ENCODE results near the gene SLC36A3. TPM values are rescaled to one million over a fixed set of nuclear protein-coding genes. Genes with fewer than 3 reads are reported as not detected.
"Not testable (repeated sequence)": the region's sequence is repeated elsewhere in the genome, so short reads cannot be mapped to it uniquely, and the experiment has no call there.

Gene SLC36A3
- total and polyA plus RNA-seq, 9 donors = 0.04 TPM; not detected in 8

DNA sequence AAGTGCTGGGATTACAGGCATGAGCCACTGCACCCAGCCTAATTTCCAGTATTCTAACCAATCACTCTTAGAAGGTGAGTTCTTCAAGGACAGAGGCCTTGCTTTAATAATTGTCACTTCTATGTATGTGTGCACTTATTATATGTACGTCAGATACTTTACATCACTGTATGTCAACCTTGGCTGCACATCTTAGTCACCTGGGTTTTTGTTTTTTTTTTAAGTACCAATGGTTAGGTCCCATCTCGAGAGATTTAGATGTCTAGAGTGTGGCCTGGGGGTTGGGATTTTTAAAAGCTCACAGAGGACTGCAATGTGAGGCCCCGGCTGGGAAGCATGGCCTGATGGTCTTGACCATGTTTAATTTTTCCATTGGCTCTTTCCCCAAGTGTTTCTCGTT is 60.4 kb downstream of the SLC36A3 start:
- H3K27me3 ChIP-seq (ENCODE audit: control insufficient read depth, insufficient read depth, low read length) = peaks cover 3% of the 10 kb centered on the region
- no peaks in the 10 kb centered on the region for H3K9me3 ChIP-seq (replicated peaks; ENCODE audit: control insufficient read depth, low read depth, low read length)
- WGBS (ENCODE audit: insufficient coverage) = 79% methylated on average over 2 of the region's 4 CpGs
- H3K4me3 ChIP-seq (ENCODE audit: low read length) = no peak overlapping the region
- peaks cover 17% of the 10 kb centered on the region for H3K4me1 ChIP-seq (ENCODE audit: control insufficient read depth, insufficient read depth, low read length)
- H3K27ac ChIP-seq (ENCODE audit: low read length) = no peak overlapping the region
- DNase-seq = no peak
- H3K36me3 ChIP-seq (ENCODE audit: control insufficient read depth, insufficient read depth, low read length) = no peaks in the 10 kb centered on the region

DNA sequence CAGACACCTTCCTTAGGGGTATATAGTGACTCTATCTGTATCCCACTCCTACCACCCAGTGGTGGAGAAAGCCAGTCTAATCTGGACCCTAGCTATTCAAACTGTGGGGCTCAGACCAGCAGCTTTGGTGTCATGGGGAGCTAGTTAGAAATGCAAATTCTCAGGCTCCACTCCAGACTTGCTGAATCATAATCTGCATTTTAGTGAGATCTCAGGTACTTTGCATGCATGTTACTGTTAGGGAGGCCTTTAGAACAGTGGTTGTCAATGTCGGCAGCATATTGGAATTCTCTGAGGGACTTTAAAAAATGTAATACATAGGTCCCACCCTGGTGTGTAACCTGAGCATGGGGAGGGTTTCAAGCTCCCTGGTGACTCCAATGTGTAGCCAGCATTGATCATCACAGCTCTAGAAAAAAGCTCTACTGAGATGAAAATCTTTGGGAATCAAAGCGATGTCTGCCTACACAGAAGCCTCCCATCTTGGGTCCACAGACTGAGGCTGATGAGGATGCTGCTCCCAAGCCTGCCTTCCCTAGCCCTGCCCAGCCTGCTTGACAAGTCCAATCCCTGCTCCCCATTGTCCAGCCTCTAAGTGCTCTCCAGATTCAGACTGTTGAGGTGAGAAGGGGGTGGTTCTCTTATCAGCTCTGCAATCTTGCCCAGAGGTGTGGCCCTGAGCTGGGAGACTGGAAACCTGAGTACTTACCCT is 62.5 kb downstream of the SLC36A3 start:
- Histone ChIP-seq H3K27ac (ENCODE audit: low read length) (no peak overlapping the region), H3K4me1 (ENCODE audit: control insufficient read depth, insufficient read depth, low read length) (peaks cover 26% of the 10 kb centered on the region), H3K9me3 (replicated peaks; ENCODE audit: control insufficient read depth, low read depth, low read length) (no peaks in the 10 kb centered on the region), H3K4me3 (ENCODE audit: low read length) (no peak overlapping the region), H3K36me3 (ENCODE audit: control insufficient read depth, insufficient read depth, low read length) (no peaks in the 10 kb centered on the region), H3K27me3 (ENCODE audit: control insufficient read depth, insufficient read depth, low read length) (peaks cover 3% of the 10 kb centered on the region)
- no peak for DNase-seq
- no CpG with 5 or more reads among the region's 2 CpGs for WGBS (ENCODE audit: insufficient coverage)

DNA sequence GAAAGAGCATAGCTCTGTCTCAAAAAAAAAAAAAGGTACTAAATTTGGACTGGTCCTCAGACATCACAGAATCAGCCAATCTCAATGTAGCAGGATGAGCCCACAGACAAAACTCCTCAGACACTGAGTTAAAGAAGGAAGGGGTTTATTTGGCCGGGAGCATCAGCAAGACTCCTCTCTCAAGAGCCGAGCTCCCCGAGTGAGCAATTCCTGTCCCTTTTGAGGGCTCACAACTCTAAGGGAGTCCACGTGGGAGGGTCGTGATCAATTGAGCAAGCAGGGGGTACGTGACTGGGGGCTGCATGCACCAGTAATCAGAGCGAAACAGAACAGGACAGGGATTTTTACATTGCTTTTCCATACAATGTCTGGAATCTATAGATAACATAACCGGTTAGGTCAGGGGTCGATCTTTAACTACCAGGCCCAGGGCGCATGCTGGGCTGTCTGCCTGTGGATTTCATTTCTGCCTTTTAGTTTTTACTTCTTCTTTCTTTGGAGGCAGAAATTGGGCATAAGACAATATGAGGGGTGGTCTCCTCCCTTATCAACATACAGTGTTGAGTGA is 63.2 kb downstream of the SLC36A3 start:
- not testable (repeated sequence) for H3K27me3 ChIP-seq (ENCODE audit: control insufficient read depth, insufficient read depth, low read length); H3K27ac ChIP-seq (ENCODE audit: low read length); H3K4me3 ChIP-seq (ENCODE audit: low read length); H3K9me3 ChIP-seq (replicated peaks; ENCODE audit: control insufficient read depth, low read depth, low read length); H3K36me3 ChIP-seq (ENCODE audit: control insufficient read depth, insufficient read depth, low read length); DNase-seq
- 100% methylated on average over 1 of the region's 10 CpGs for WGBS (ENCODE audit: insufficient coverage)
- peaks cover 29% of the 10 kb centered on the region for H3K4me1 ChIP-seq (ENCODE audit: control insufficient read depth, insufficient read depth, low read length)

DNA sequence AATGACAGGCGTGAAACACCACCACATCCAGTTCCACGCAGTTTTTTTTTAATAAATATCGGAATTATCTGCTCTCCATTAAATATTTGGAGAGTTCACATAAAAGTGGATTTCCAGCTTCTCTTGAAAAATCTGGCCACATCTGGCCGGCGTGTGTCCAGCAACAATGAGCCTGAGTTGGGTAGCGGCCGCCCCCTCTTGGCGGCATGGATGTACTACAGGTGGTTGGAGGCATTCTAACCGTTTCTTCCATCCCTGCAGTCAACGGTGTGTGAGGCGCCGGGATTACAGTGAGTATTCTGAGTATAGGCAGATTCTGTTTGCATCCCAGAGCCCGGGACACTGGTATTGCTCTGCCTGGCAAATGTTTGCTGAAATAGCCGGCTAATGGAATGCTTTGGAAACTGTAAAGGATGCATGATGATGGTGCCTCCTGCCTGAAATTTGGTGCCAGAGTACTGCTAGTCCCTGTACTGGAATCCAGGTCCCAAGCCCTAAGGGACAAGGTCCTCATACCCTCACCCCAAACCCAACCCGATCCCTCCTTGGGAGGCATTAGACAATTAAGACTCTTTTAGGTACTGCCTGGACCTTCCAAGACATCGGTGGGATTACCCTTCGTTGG is 64.2 kb downstream of the SLC36A3 start:
- Histone ChIP-seq H3K4me1 (ENCODE audit: control insufficient read depth, insufficient read depth, low read length) (peaks cover 39% of the 10 kb centered on the region), H3K27ac (ENCODE audit: low read length) (peak overlapping the region; percentile 83), H3K27me3 (ENCODE audit: control insufficient read depth, insufficient read depth, low read length) (peaks cover 3% of the 10 kb centered on the region), H3K9me3 (replicated peaks; ENCODE audit: control insufficient read depth, low read depth, low read length) (no peaks in the 10 kb centered on the region), H3K4me3 (ENCODE audit: low read length) (no peak overlapping the region), H3K36me3 (ENCODE audit: control insufficient read depth, insufficient read depth, low read length) (no peaks in the 10 kb centered on the region)
- DNase-seq = peak; percentile 93
- 7% methylated on average over 11 of the region's 17 CpGs for WGBS (ENCODE audit: insufficient coverage)

- peak; percentile 80 for DNase-seq
- H3K4me3 ChIP-seq (ENCODE audit: low read length) = no peak overlapping the region
- no peaks in the 10 kb centered on the region for H3K9me3 ChIP-seq (replicated peaks; ENCODE audit: control insufficient read depth, low read depth, low read length)
- H3K36me3 ChIP-seq (ENCODE audit: control insufficient read depth, insufficient read depth, low read length) = no peaks in the 10 kb centered on the region
- peaks cover 3% of the 10 kb centered on the region for H3K27me3 ChIP-seq (ENCODE audit: control insufficient read depth, insufficient read depth, low read length)
- peaks cover 42% of the 10 kb centered on the region for H3K4me1 ChIP-seq (ENCODE audit: control insufficient read depth, insufficient read depth, low read length)
- peak overlapping the region; percentile 83 for H3K27ac ChIP-seq (ENCODE audit: low read length)
- WGBS (ENCODE audit: insufficient coverage) = 19% methylated on average over 10 of the region's 14 CpGs
Measured at GRCh38 chr5:151238303-151238741, 65.2 kb downstream of the SLC36A3 start.

DNA sequence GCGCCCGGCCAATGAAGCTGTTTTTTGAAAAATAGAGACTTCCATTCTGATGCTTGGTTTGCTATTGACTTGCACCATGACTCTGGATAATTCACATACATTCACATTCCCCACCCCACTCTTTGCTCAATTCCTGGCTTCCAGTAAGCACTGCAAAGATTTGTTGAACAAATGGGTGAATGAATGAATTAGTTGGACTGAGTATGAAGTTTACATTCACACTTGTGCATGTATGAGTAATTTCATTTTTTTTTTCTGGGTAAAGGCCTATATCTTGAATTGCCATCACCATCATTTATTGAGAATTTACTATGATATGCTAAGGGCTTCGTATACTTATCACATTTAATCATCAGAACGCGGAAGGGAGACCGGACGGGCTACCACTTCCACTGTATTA is 65.9 kb downstream of the SLC36A3 start:
- peak overlapping the region; percentile 83 for H3K27ac ChIP-seq (ENCODE audit: low read length)
- no peak for DNase-seq
- H3K36me3 ChIP-seq (ENCODE audit: control insufficient read depth, insufficient read depth, low read length) = no peaks in the 10 kb centered on the region
- H3K4me1 ChIP-seq (ENCODE audit: control insufficient read depth, insufficient read depth, low read length) = peaks cover 42% of the 10 kb centered on the region
- no CpG with 5 or more reads among the region's 7 CpGs for WGBS (ENCODE audit: insufficient coverage)
- H3K4me3 ChIP-seq (ENCODE audit: low read length) = no peak overlapping the region
- no peaks in the 10 kb centered on the region for H3K9me3 ChIP-seq (replicated peaks; ENCODE audit: control insufficient read depth, low read depth, low read length)
- H3K27me3 ChIP-seq (ENCODE audit: control insufficient read depth, insufficient read depth, low read length) = peaks cover 3% of the 10 kb centered on the region

- DNase-seq = no peak
- Histone ChIP-seq H3K9me3 (replicated peaks; ENCODE audit: control insufficient read depth, low read depth, low read length) (no peaks in the 10 kb centered on the region), H3K4me3 (ENCODE audit: low read length) (no peak overlapping the region), H3K27ac (ENCODE audit: low read length) (no peak overlapping the region), H3K36me3 (ENCODE audit: control insufficient read depth, insufficient read depth, low read length) (no peaks in the 10 kb centered on the region), H3K4me1 (ENCODE audit: control insufficient read depth, insufficient read depth, low read length) (peaks cover 42% of the 10 kb centered on the region), H3K27me3 (ENCODE audit: control insufficient read depth, insufficient read depth, low read length) (peaks cover 3% of the 10 kb centered on the region)
- no CpG with 5 or more reads among the region's 1 CpG for WGBS (ENCODE audit: insufficient coverage)
Measured at GRCh38 chr5:151236888-151237287, 66.7 kb downstream of the SLC36A3 start.

GRCh38 chr5:151235239-151235571 is 68.4 kb downstream of the SLC36A3 start:
- H3K27me3 ChIP-seq (ENCODE audit: control insufficient read depth, insufficient read depth, low read length); H3K4me3 ChIP-seq (ENCODE audit: low read length); H3K9me3 ChIP-seq (replicated peaks; ENCODE audit: control insufficient read depth, low read depth, low read length); H3K36me3 ChIP-seq (ENCODE audit: control insufficient read depth, insufficient read depth, low read length); DNase-seq: not testable (repeated sequence)
- peaks cover 42% of the 10 kb centered on the region for H3K4me1 ChIP-seq (ENCODE audit: control insufficient read depth, insufficient read depth, low read length)
- 86% methylated on average over 3 of the region's 6 CpGs for WGBS (ENCODE audit: insufficient coverage)
- H3K27ac ChIP-seq (ENCODE audit: low read length) = peak overlapping the region; percentile 72

GRCh38 chr5:151234476-151235238 is 68.9 kb downstream of the SLC36A3 start:
- no peaks in the 10 kb centered on the region for H3K27me3 ChIP-seq (ENCODE audit: control insufficient read depth, insufficient read depth, low read length)
- H3K9me3 ChIP-seq (replicated peaks; ENCODE audit: control insufficient read depth, low read depth, low read length) = no peaks in the 10 kb centered on the region
- peaks cover 40% of the 10 kb centered on the region for H3K4me1 ChIP-seq (ENCODE audit: control insufficient read depth, insufficient read depth, low read length)
- no peaks in the 10 kb centered on the region for H3K36me3 ChIP-seq (ENCODE audit: control insufficient read depth, insufficient read depth, low read length)
- peak overlapping the region; percentile 72 for H3K27ac ChIP-seq (ENCODE audit: low read length)
- WGBS (ENCODE audit: insufficient coverage) = 16% methylated on average over 15 of the region's 17 CpGs
- H3K4me3 ChIP-seq (ENCODE audit: low read length) = no peak overlapping the region
- peak; percentile 81 for DNase-seq

GRCh38 chr5:151233616-151234085 is 69.9 kb downstream of the SLC36A3 start:
- Histone ChIP-seq H3K36me3 (ENCODE audit: control insufficient read depth, insufficient read depth, low read length) (no peaks in the 10 kb centered on the region), H3K4me3 (ENCODE audit: low read length) (no peak overlapping the region), H3K27me3 (ENCODE audit: control insufficient read depth, insufficient read depth, low read length) (no peaks in the 10 kb centered on the region), H3K27ac (ENCODE audit: low read length) (no peak overlapping the region), H3K4me1 (ENCODE audit: control insufficient read depth, insufficient read depth, low read length) (peaks cover 30% of the 10 kb centered on the region), H3K9me3 (replicated peaks; ENCODE audit: control insufficient read depth, low read depth, low read length) (no peaks in the 10 kb centered on the region)
- no peak for DNase-seq
- WGBS (ENCODE audit: insufficient coverage) = 90% methylated on average over 3 of the region's 8 CpGs
